CD8-positive, alpha-beta memory T cell (primary cell): Measurements from ENCODE around the gene GPR78. TPM values are rescaled to one million over a fixed set of nuclear protein-coding genes. Genes with fewer than 3 reads are reported as not detected.
"Not testable (repeated sequence)": the region's sequence is repeated elsewhere in the genome, so short reads cannot be mapped to it uniquely, and the experiment has no call there.

Experiments
- CTCF ChIA-PET: fragments of 350-600 bp; sonication (Branson Sonifier 250); formaldehyde crosslinking; loops from one replicate; lab custom pipeline; 2021; ENCODE audit warnings: antibody characterized with exemption; lab: Charles Lee
- POLR2A ChIA-PET: fragments of 350-600 bp; sonication (Branson Sonifier 250); formaldehyde crosslinking; loops from one replicate; lab custom pipeline; 2021; ENCODE audit warnings: antibody characterized with exemption; lab: Charles Lee
- DNase-seq, 5 donors: peaks; one replicate each; pipeline versions ENCODE4 v3.0.0 to v3.0.0-alpha.2; 2020 to 2022; ENCODE audit warnings: mixed read lengths in 1 of 5
- H3K27ac ChIP-seq: one replicate; pipeline ENCODE4 v1.7.0; 2013; ENCODE audit warnings: low read depth, mild to moderate bottlenecking, low read length, moderate library complexity
- H3K27me3 ChIP-seq: 2 replicates; pipeline ENCODE4 v1.7.0; 2013; ENCODE audit warnings: low read length, mild to moderate bottlenecking; ENCODE audit not compliant: insufficient read depth, poor library complexity, severe bottlenecking
- H3K36me3 ChIP-seq: 2 replicates; pipeline ENCODE4 v1.7.0; 2013; ENCODE audit warnings: mild to moderate bottlenecking, low read length, moderate library complexity; ENCODE audit not compliant: insufficient read depth
- H3K4me1 ChIP-seq: 2 replicates; pipeline ENCODE4 v1.7.0; 2013; ENCODE audit warnings: mild to moderate bottlenecking, low read length, moderate library complexity; ENCODE audit not compliant: insufficient read depth
- H3K4me3 ChIP-seq: 2 replicates; pipeline ENCODE4 v1.7.0; 2013; ENCODE audit warnings: mild to moderate bottlenecking, low read length
- H3K9me3 ChIP-seq: 2 replicates; pipeline ENCODE4 v1.7.0; 2013; ENCODE audit warnings: mild to moderate bottlenecking, low read length
- H3K27ac Mint-ChIP-seq, 8 donors: one replicate each; pipeline ENCODE4 v1.8.0; 2020 to 2021; ENCODE audit warnings: mixed read lengths in 8 of 8, mild to moderate bottlenecking in 6 of 8, inconsistent platforms in 3 of 8, moderate library complexity in 3 of 8
- H3K27me3 Mint-ChIP-seq, 2 donors: one replicate each; pipeline ENCODE4 v1.8.0; 2020 to 2021; ENCODE audit warnings: mixed read lengths in 2 of 2, mild to moderate bottlenecking in 1 of 2, moderate library complexity in 1 of 2
- H3K36me3 Mint-ChIP-seq, 3 donors: one replicate each; pipeline ENCODE4 v1.8.0; 2020 to 2021; ENCODE audit warnings: mixed read lengths in 3 of 3, inconsistent platforms in 1 of 3, mild to moderate bottlenecking in 1 of 3
- H3K4me1 Mint-ChIP-seq, 3 donors: one replicate each; pipeline ENCODE4 v1.8.0; 2020 to 2021; ENCODE audit warnings: mixed read lengths in 3 of 3, inconsistent platforms in 1 of 3, mild to moderate bottlenecking in 1 of 3
- H3K4me3 Mint-ChIP-seq, 7 donors: one replicate each; pipeline ENCODE4 v1.8.0; 2020 to 2021; ENCODE audit warnings: mixed read lengths in 7 of 7, mild to moderate bottlenecking in 6 of 7, moderate library complexity in 4 of 7, inconsistent platforms in 2 of 7
- H3K9me3 Mint-ChIP-seq, 5 donors: one replicate each; pipeline ENCODE4 v1.8.0; 2020 to 2022; ENCODE audit warnings: mixed read lengths in 5 of 5, mild to moderate bottlenecking in 3 of 5, moderate library complexity in 2 of 5, inconsistent platforms in 1 of 5
- polyA plus RNA-seq: library from polyadenylated mRNA; unstranded; fragments of 300-500 nt; fragmentation: Illumina TruSeq; gene quantifications from one replicate; pipeline ENCODE4 v1.2.3, GENCODE V29; 2021
- total RNA-seq, 2 experiments: library from RNA; stranded (reverse); gene quantifications; one replicate each; pipeline ENCODE4 v1.2.3, GENCODE V29; 2021

The GPR78 gene
- total and polyA plus RNA-seq, 3 experiments from 2014 or later: not detected

DNA sequence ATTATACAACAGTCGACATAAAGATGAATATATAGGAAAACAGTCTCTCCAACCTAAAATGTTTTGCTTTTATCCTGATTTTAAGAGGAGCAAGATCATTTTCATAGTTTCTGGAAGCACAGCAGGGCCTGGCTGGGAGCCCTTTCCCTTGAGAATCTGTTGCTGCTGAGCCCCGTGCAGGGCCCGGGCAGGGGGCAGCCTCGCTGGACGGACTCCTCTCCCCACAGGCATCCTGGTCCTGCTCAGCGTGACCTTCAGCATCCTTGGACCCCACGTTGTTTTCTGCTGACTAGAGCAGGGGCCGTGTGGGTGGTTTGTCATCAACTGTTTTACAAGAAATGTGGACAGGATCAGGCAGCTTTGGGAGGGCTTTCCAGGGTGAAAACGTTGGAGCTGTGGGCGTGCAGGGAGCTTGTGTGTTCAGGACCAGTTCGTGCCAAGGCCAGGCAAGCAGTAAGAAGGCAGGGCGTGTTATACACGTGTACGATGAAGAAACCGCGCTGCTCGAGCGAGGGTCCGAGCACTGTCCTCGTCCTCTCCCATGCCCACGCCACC lies 37.4 kb downstream of the GPR78 start:
- H3K36me3 Mint-ChIP-seq: no peaks in the 10 kb centered on the region
- Histone ChIP-seq H3K9me3 (no peaks in the 10 kb centered on the region), H3K27ac (no peak overlapping the region), H3K4me1 (no peaks in the 10 kb centered on the region), H3K4me3 (no peak overlapping the region), H3K36me3 (no peaks in the 10 kb centered on the region), H3K27me3 (no peaks in the 10 kb centered on the region)
- peaks cover 0 to 4% of the 10 kb centered on the region in 2 donors for H3K27me3 Mint-ChIP-seq
- CTCF ChIA-PET: no interaction called here
- no peak overlapping the region for H3K27ac Mint-ChIP-seq
- no peak for DNase-seq
- H3K4me3 Mint-ChIP-seq: no peak overlapping the region
- H3K4me1 Mint-ChIP-seq: no peaks in the 10 kb centered on the region
- H3K9me3 Mint-ChIP-seq: no peaks in the 10 kb centered on the region
- POLR2A ChIA-PET: no interaction called here

DNA sequence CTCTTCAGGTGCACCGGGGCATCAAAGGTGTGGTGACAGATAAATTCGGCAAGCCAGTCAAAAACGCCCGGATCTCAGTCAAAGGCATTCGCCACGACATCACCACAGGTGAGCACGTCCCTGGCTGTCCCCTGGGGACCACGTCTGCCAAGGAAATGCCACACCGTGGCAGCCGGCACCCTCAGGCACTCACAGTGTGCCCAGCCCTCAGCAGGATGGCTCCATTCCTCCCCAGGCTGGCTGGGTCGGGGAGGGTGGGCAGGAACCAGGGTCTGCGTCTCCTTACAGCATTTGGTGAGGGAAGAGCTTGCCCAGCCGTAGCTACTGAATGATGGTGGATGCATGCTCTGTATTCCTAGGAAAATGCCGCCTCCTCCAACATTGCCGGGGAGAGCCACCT lies 38.2 kb downstream of the GPR78 start:
- Histone ChIP-seq H3K4me1 (no peaks in the 10 kb centered on the region), H3K27ac (no peak overlapping the region), H3K9me3 (no peaks in the 10 kb centered on the region), H3K27me3 (no peaks in the 10 kb centered on the region), H3K4me3 (no peak overlapping the region), H3K36me3 (no peaks in the 10 kb centered on the region)
- ChIA-PET CTCF (no interaction called here), POLR2A (no interaction called here)
- Mint-ChIP-seq H3K9me3 (no peaks in the 10 kb centered on the region), H3K27me3 (peaks cover 0 to 2% of the 10 kb centered on the region in 2 donors), H3K27ac (no peak overlapping the region), H3K4me3 (no peak overlapping the region), H3K4me1 (no peaks in the 10 kb centered on the region), H3K36me3 (no peaks in the 10 kb centered on the region)
- DNase-seq: no peak

DNA sequence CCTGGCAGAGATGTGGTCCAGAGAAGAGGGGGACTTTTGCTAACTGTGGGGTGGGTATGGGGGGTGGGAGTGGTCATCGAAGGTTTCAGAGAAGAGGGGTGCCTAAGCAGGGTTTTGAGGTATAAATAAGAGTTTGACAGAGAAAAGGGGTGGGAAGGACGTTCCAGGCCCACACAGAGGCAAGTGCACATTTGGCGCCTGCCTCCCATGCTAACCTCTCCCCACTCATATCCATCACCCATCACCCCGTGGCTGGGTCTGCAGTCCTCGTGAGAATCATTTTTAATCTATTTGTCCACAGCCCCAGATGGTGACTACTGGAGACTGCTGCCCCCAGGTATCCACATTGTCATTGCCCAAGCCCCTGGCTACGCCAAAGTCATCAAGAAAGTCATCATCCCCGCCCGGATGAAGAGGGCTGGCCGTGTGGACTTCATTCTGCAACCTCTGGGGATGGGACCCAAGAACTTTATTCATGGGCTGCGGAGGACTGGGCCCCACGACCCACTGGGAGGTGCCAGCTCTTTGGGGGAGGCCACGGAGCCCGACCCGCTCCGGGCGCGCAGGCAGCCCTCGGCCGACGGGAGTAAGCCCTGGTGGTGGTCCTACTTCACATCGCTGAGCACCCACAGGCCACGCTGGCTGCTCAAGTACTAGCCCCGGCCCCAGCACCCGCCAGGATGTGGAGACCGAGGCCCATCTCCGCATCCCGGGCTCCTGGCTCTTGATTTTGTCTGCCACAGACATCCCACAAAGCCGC lies 38.9 kb downstream of the GPR78 start:
- Mint-ChIP-seq H3K27me3 (peaks cover 0 to 2% of the 10 kb centered on the region in 2 donors), H3K27ac (no peak overlapping the region), H3K4me1 (no peaks in the 10 kb centered on the region), H3K36me3 (no peaks in the 10 kb centered on the region), H3K9me3 (no peaks in the 10 kb centered on the region), H3K4me3 (no peak overlapping the region)
- no peaks in the 10 kb centered on the region for H3K9me3 ChIP-seq
- H3K36me3 ChIP-seq: no peaks in the 10 kb centered on the region
- H3K27me3 ChIP-seq: no peaks in the 10 kb centered on the region
- no peak overlapping the region for H3K4me3 ChIP-seq
- ChIA-PET POLR2A (no interaction called here), CTCF (no interaction called here)
- no peaks in the 10 kb centered on the region for H3K4me1 ChIP-seq
- H3K27ac ChIP-seq: no peak overlapping the region
- no peak for DNase-seq

DNA sequence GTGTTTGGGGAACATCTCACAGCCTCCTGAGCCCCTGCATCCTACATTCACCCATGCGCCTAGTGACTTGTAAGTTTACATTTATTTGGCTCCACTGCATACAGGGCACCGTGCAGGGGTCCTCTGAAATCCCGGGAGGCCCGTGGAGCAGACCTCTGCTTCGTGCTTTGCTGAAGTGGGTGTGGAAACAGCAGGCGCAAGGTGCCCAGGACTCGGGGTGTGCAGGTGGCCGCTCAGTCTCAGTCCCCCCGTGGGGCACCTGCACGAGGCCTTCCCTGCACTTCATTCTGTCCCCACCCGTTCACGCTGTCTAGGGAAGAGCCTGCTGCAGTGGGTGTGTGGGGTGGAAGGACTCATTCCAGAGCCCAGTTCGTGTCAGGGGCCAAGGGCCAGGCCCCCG lies 40.9 kb downstream of the GPR78 start:
- H3K4me3 ChIP-seq, H3K27ac ChIP-seq, H3K4me1 Mint-ChIP-seq, H3K27me3 ChIP-seq, H3K4me3 Mint-ChIP-seq, H3K4me1 ChIP-seq, H3K36me3 ChIP-seq, H3K27me3 Mint-ChIP-seq, H3K9me3 Mint-ChIP-seq, POLR2A ChIA-PET, H3K9me3 ChIP-seq, H3K36me3 Mint-ChIP-seq, CTCF ChIA-PET, H3K27ac Mint-ChIP-seq, DNase-seq: not testable (repeated sequence)

DNA sequence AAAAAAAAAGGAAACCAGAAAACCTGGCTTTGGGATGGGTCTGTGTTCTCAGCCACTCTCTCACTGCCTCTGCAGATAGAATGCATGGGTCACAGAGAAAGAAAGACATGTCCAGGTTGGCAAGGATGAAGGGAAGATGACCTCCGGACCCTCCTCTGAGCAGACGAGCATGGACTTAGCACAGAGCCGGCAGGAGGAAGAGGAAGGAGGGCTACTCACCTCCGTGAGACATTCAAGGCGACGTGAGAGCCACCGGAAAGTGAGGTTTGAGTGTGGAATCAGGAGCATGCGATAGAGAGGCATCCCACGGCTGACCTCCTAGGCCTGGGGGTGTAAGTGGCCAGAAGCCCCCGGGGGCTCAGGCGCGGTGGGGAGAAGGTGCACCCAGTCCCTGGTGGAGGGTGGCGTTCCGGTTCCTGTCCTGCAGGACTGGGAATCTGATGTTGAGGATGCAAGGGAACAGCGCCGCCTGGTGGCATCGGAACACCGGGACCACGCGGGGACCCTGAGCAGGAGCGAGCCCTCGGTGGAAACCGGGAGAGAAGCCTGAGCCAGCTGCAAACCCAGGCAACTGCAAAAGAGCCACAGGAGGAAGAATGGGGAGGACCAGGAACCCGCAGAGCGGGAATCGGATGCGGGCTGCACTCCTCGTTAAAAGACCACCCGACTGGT lies 44.5 kb downstream of the GPR78 start:
- H3K36me3 ChIP-seq, H3K4me1 ChIP-seq, CTCF ChIA-PET, H3K27ac ChIP-seq, H3K36me3 Mint-ChIP-seq, H3K4me3 ChIP-seq, H3K27ac Mint-ChIP-seq, H3K9me3 ChIP-seq, H3K27me3 Mint-ChIP-seq, DNase-seq, POLR2A ChIA-PET, H3K4me3 Mint-ChIP-seq, H3K27me3 ChIP-seq, H3K4me1 Mint-ChIP-seq, H3K9me3 Mint-ChIP-seq: not testable (repeated sequence)

DNA sequence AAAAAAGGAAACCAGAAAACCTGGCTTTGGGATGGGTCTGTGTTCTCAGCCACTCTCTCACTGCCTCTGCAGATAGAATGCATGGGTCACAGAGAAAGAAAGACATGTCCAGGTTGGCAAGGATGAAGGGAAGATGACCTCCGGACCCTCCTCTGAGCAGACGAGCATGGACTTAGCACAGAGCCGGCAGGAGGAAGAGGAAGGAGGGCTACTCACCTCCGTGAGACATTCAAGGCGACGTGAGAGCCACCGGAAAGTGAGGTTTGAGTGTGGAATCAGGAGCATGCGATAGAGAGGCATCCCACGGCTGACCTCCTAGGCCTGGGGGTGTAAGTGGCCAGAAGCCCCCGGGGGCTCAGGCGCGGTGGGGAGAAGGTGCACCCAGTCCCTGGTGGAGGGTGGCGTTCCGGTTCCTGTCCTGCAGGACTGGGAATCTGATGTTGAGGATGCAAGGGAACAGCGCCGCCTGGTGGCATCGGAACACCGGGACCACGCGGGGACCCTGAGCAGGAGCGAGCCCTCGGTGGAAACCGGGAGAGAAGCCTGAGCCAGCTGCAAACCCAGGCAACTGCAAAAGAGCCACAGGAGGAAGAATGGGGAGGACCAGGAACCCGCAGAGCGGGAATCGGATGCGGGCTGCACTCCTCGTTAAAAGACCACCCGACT lies 50.2 kb downstream of the GPR78 start:
- H3K36me3 Mint-ChIP-seq, POLR2A ChIA-PET, H3K4me3 Mint-ChIP-seq, H3K4me3 ChIP-seq, H3K4me1 ChIP-seq, H3K27ac ChIP-seq, H3K4me1 Mint-ChIP-seq, CTCF ChIA-PET, H3K27ac Mint-ChIP-seq, H3K27me3 ChIP-seq, DNase-seq, H3K9me3 ChIP-seq, H3K9me3 Mint-ChIP-seq, H3K27me3 Mint-ChIP-seq, H3K36me3 ChIP-seq: not testable (repeated sequence)

DNA sequence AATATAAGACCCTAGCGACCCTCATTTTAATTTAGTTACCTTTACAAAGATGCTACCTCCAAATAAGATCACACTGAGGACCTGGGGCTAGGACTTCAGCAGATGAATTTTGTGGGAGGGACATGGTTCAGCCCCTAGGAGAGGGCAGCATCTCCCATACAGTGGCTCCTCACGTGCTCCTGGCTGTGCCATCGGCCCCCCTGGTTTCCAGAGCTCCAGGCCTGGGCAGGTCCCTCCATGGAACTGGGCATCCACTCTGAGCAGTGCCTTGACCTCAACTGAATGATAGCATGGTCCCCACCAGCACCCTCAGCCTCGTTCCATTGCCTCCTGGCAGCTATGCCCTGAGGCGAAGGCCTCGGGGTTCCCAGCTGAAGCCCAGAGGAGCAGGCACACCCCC lies 51.7 kb downstream of the GPR78 start:
- CTCF ChIA-PET, POLR2A ChIA-PET, H3K4me1 Mint-ChIP-seq: not testable (repeated sequence)

DNA sequence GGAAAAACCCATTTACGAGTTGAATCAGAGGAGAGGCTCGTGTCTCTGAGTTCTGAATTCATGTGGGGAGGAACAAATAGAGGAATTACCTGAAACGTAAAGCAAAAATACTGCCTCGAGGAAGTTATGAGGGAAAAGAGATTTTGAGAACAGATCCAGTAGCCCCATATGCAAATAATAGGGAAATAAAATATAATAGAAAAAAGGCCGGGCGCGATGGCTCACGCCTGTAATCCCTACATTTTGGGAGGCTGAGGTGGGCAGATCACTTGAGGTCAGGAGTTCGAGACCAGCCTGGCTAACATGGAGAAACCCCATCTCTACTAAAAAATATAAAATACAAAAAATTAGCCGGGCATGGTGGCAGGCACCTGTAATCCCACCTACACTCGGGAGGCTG lies 54.6 kb downstream of the GPR78 start:
- H3K9me3 Mint-ChIP-seq, CTCF ChIA-PET, H3K9me3 ChIP-seq: not testable (repeated sequence)

More for the DNA sequence above, 51.7 kb downstream of the GPR78 start:
- H3K4me3 Mint-ChIP-seq, H3K27me3 Mint-ChIP-seq, DNase-seq, H3K27ac Mint-ChIP-seq, H3K27ac ChIP-seq, H3K27me3 ChIP-seq, H3K9me3 Mint-ChIP-seq, H3K4me3 ChIP-seq, H3K36me3 Mint-ChIP-seq, H3K36me3 ChIP-seq, H3K9me3 ChIP-seq, H3K4me1 ChIP-seq: not testable (repeated sequence)

More for the DNA sequence above, 54.6 kb downstream of the GPR78 start:
- H3K27me3 ChIP-seq, H3K27ac Mint-ChIP-seq, H3K36me3 ChIP-seq, H3K27me3 Mint-ChIP-seq, DNase-seq, H3K4me1 Mint-ChIP-seq, POLR2A ChIA-PET, H3K4me3 ChIP-seq, H3K27ac ChIP-seq, H3K36me3 Mint-ChIP-seq, H3K4me3 Mint-ChIP-seq, H3K4me1 ChIP-seq: not testable (repeated sequence)
